WTC11 (cell line): Measurements from ENCODE around the gene MESP1. TPM values are rescaled to one million over a fixed set of nuclear protein-coding genes. Genes with fewer than 3 reads are reported as not detected.
A peak's percentile ranks its signal among the peaks of the same experiment; 100 is the strongest.

ENCODE experiments used
- ATF1 ChIP-seq: sonication (generic); formaldehyde crosslinking; IDR thresholded peaks from 2 replicates; pipeline ENCODE4 v1.8.1; 2023; ENCODE audit warnings: mild to moderate bottlenecking, moderate library complexity, missing genetic modification reagents
- CBFB ChIP-seq: sonication (generic); formaldehyde crosslinking; IDR thresholded peaks from 2 replicates; pipeline ENCODE4 v1.8.1; 2022; ENCODE audit warnings: mild to moderate bottlenecking, low read depth, missing genetic modification reagents
- ELF4 ChIP-seq: sonication (generic); formaldehyde crosslinking; IDR thresholded peaks from 2 replicates; pipeline ENCODE4 v1.8.1; 2022; ENCODE audit warnings: low read depth, mild to moderate bottlenecking, moderate library complexity, missing genetic modification reagents
- GABPB1 ChIP-seq: sonication (generic); formaldehyde crosslinking; IDR thresholded peaks from 2 replicates; pipeline ENCODE4 v1.8.1; 2023; ENCODE audit warnings: mild to moderate bottlenecking, missing genetic modification reagents
- JAZF1 ChIP-seq: fragments of 250-450 bp; sonication (Bioruptor Pico); IDR thresholded peaks from 2 replicates; pipeline ENCODE4 v1.9.0; 2021; ENCODE audit warnings: moderate library complexity, mild to moderate bottlenecking, inconsistent platforms
- MXD4 ChIP-seq: fragments of 250-450 bp; sonication (Bioruptor Pico); IDR thresholded peaks from 2 replicates; pipeline ENCODE4 v1.8.0; 2021; ENCODE audit warnings: mild to moderate bottlenecking, moderate library complexity, borderline replicate concordance
- NFATC4 ChIP-seq: fragments of 250-450 bp; sonication (Bioruptor Pico); IDR thresholded peaks from 2 replicates; pipeline ENCODE4 v1.9.0; 2021; ENCODE audit warnings: mild to moderate bottlenecking
- RELA ChIP-seq: sonication (generic); formaldehyde crosslinking; IDR thresholded peaks from 2 replicates; pipeline ENCODE4 v1.8.1; 2022; ENCODE audit warnings: missing genetic modification reagents, mild to moderate bottlenecking, borderline replicate concordance
- SMAD3 ChIP-seq: sonication (generic); formaldehyde crosslinking; IDR thresholded peaks from 2 replicates; pipeline ENCODE4 v1.8.0; 2022; ENCODE audit warnings: missing genetic modification reagents, mild to moderate bottlenecking, borderline replicate concordance
- ZNF219 ChIP-seq: sonication (generic); formaldehyde crosslinking; IDR thresholded peaks from 2 replicates; pipeline ENCODE4 v1.8.0; 2023; ENCODE audit warnings: missing genetic modification reagents, mild to moderate bottlenecking, borderline replicate concordance
- total RNA-seq: library from RNA; stranded (reverse); gene quantifications from 3 replicates; pipeline ENCODE4 v1.2.3, GENCODE V29; 2021
- TF ChIP-seq, protein P1 (sequence below): sonication (generic); formaldehyde crosslinking; IDR thresholded peaks from 2 replicates; pipeline ENCODE4 v1.8.1; 2022; ENCODE audit warnings: missing genetic modification reagents, borderline replicate concordance
- TF ChIP-seq, protein P2 (sequence below): fragments of 200-600 bp; IDR thresholded peaks from 2 replicates; pipeline ENCODE4 v1.8.0; 2022; ENCODE audit warnings: antibody characterized with exemption
- TF ChIP-seq, protein P3 (sequence below): sonication (generic); formaldehyde crosslinking; IDR thresholded peaks from 2 replicates; pipeline ENCODE4 v1.8.1; 2023; ENCODE audit warnings: mild to moderate bottlenecking, missing genetic modification reagents
- TF ChIP-seq, protein P4 (sequence below): sonication (generic); formaldehyde crosslinking; IDR thresholded peaks from 2 replicates; pipeline ENCODE4 v1.8.1; 2022; ENCODE audit warnings: mild to moderate bottlenecking, moderate library complexity, missing genetic modification reagents
- TF ChIP-seq, protein P5 (sequence below): sonication (generic); formaldehyde crosslinking; IDR thresholded peaks from 2 replicates; pipeline ENCODE4 v1.8.0; 2022; ENCODE audit warnings: mild to moderate bottlenecking, missing genetic modification reagents
- TF ChIP-seq, protein P6 (sequence below): sonication (generic); formaldehyde crosslinking; IDR thresholded peaks from 2 replicates; pipeline ENCODE4 v1.8.1; 2023; ENCODE audit warnings: mild to moderate bottlenecking, moderate library complexity, missing genetic modification reagents
- TF ChIP-seq, protein P7 (sequence below): sonication (generic); formaldehyde crosslinking; IDR thresholded peaks from 2 replicates; pipeline ENCODE4 v1.8.1; 2022; ENCODE audit warnings: low read depth, missing genetic modification reagents, borderline replicate concordance

Gene MESP1
- total RNA-seq, 1 experiment from 2014 or later, result 0.50 TPM

DNA sequence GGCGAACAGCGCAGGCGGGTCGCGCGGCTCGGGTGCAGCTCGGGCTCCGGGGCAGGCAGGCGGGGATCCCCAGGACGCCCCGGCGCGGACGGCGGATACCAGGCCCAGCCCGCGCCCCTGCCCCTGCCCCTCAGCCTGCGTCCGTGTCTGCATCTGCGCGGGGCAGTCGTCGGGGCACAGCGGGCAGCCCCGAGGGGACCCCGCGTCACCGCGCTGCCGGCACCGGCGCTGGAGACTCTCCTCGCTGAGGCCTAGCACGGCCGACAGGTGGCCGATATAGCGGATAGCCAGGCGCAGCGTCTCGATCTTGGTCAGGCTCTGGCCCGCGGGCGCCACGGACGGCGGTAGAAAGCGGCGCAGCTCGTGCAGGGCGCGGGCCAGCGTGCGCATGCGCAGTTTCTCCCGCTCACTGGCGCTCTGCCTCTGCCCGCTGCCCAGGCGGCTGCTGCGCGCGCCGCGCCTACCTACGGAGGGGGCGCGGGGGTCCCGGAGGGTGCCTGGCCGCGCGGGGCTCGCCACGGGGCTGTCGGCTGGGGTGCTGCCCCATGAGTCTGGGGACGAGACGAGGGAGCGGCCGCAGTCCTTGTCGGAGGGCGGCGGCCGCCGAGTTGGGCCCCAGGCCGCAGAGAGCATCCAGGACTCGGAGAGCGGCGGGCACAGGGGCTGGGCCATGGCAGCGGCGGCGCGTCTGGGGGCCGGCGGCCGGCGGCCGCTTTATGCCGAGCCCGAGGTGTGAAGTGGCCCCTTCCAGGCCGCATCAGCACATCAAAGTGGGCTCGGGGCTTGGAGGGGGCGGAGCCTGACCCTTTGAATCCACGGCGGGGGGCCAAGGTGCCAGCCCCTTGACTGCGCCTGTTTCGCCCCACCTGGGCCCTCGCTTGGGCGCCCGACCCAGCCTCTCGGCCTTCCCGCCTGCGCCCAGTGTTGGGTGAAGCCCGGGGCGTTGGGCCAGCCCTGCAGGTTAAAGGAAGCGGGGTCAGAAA is at the start of gene MESP1 (continued):
- TF ChIP-seq RELA (CRISPR knock-in tag) (peak; percentile 41; the same call in 1 of the 2 replicates), ELF4 (CRISPR knock-in tag) (0 out of 2 replicates have a peak, but pooled peaks have one; percentile 59), MXD4 (no peak), NFATC4 (CRISPR knock-in tag) (no peak), JAZF1 (CRISPR knock-in tag) (no peak), SMAD3 (peak; percentile 79), GABPB1 (0 out of 2 replicates have a peak, but pooled peaks have one; percentile 23), ATF1 (peak; percentile 51; the same call in 1 of the 2 replicates), ZNF219 (no peak), CBFB (CRISPR knock-in tag) (no peak)
- TF ChIP-seq, protein P1, sequence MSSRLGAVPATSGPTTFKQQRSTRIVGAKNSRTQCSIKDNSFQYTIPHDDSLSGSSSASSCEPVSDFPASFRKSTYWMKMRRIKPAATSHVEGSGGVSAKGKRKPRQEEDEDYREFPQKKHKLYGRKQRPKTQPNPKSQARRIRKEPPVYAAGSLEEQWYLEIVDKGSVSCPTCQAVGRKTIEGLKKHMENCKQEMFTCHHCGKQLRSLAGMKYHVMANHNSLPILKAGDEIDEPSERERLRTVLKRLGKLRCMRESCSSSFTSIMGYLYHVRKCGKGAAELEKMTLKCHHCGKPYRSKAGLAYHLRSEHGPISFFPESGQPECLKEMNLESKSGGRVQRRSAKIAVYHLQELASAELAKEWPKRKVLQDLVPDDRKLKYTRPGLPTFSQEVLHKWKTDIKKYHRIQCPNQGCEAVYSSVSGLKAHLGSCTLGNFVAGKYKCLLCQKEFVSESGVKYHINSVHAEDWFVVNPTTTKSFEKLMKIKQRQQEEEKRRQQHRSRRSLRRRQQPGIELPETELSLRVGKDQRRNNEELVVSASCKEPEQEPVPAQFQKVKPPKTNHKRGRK (CRISPR knock-in tag), result no peak
- TF ChIP-seq, protein P2, sequence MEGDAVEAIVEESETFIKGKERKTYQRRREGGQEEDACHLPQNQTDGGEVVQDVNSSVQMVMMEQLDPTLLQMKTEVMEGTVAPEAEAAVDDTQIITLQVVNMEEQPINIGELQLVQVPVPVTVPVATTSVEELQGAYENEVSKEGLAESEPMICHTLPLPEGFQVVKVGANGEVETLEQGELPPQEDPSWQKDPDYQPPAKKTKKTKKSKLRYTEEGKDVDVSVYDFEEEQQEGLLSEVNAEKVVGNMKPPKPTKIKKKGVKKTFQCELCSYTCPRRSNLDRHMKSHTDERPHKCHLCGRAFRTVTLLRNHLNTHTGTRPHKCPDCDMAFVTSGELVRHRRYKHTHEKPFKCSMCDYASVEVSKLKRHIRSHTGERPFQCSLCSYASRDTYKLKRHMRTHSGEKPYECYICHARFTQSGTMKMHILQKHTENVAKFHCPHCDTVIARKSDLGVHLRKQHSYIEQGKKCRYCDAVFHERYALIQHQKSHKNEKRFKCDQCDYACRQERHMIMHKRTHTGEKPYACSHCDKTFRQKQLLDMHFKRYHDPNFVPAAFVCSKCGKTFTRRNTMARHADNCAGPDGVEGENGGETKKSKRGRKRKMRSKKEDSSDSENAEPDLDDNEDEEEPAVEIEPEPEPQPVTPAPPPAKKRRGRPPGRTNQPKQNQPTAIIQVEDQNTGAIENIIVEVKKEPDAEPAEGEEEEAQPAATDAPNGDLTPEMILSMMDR, result no peak
- TF ChIP-seq, protein P3, sequence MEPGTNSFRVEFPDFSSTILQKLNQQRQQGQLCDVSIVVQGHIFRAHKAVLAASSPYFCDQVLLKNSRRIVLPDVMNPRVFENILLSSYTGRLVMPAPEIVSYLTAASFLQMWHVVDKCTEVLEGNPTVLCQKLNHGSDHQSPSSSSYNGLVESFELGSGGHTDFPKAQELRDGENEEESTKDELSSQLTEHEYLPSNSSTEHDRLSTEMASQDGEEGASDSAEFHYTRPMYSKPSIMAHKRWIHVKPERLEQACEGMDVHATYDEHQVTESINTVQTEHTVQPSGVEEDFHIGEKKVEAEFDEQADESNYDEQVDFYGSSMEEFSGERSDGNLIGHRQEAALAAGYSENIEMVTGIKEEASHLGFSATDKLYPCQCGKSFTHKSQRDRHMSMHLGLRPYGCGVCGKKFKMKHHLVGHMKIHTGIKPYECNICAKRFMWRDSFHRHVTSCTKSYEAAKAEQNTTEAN, result peak; percentile 89; the same call in 1 of the 2 replicates
- TF ChIP-seq, protein P4, sequence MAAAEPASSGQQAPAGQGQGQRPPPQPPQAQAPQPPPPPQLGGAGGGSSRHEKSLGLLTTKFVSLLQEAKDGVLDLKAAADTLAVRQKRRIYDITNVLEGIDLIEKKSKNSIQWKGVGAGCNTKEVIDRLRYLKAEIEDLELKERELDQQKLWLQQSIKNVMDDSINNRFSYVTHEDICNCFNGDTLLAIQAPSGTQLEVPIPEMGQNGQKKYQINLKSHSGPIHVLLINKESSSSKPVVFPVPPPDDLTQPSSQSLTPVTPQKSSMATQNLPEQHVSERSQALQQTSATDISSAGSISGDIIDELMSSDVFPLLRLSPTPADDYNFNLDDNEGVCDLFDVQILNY (CRISPR knock-in tag), result peak; percentile 83
- TF ChIP-seq, protein P5, sequence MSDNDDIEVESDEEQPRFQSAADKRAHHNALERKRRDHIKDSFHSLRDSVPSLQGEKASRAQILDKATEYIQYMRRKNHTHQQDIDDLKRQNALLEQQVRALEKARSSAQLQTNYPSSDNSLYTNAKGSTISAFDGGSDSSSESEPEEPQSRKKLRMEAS (CRISPR knock-in tag), result peak; percentile 82; the same call in 1 of the 2 replicates
- TF ChIP-seq, protein P6, sequence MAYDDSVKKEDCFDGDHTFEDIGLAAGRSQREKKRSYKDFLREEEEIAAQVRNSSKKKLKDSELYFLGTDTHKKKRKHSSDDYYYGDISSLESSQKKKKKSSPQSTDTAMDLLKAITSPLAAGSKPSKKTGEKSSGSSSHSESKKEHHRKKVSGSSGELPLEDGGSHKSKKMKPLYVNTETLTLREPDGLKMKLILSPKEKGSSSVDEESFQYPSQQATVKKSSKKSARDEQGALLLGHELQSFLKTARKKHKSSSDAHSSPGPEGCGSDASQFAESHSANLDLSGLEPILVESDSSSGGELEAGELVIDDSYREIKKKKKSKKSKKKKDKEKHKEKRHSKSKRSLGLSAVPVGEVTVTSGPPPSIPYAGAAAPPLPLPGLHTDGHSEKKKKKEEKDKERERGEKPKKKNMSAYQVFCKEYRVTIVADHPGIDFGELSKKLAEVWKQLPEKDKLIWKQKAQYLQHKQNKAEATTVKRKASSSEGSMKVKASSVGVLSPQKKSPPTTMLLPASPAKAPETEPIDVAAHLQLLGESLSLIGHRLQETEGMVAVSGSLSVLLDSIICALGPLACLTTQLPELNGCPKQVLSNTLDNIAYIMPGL, result peak; percentile 78; the same call in 1 of the 2 replicates
- TF ChIP-seq, protein P7, sequence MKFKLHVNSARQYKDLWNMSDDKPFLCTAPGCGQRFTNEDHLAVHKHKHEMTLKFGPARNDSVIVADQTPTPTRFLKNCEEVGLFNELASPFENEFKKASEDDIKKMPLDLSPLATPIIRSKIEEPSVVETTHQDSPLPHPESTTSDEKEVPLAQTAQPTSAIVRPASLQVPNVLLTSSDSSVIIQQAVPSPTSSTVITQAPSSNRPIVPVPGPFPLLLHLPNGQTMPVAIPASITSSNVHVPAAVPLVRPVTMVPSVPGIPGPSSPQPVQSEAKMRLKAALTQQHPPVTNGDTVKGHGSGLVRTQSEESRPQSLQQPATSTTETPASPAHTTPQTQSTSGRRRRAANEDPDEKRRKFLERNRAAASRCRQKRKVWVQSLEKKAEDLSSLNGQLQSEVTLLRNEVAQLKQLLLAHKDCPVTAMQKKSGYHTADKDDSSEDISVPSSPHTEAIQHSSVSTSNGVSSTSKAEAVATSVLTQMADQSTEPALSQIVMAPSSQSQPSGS (CRISPR knock-in tag), result no peak
